Suprapubic skin (tissue), 4 donors: ENCODE measurements around the gene SELE. TPM values are rescaled to one million over a fixed set of nuclear protein-coding genes. Genes with fewer than 3 reads are reported as not detected.

Experiments used
- DNase-seq, 2 donors: peaks; one replicate each; pipeline ENCODE4 v3.0.0-alpha.2; 2019; ENCODE audit warnings: low spot score in 2 of 2
- H3K27ac ChIP-seq: fragments of 200-600 bp; sonication (generic); one replicate; pipeline ENCODE4 v1.5.1; 2019
- H3K27me3 ChIP-seq: fragments of 200-600 bp; sonication (generic); one replicate; pipeline ENCODE4 v1.5.1; 2019
- H3K36me3 ChIP-seq: fragments of 200-600 bp; sonication (generic); one replicate; pipeline ENCODE4 v1.5.1; 2019
- H3K4me1 ChIP-seq: fragments of 200-600 bp; sonication (generic); one replicate; pipeline ENCODE4 v1.5.1; 2019
- H3K4me3 ChIP-seq: fragments of 200-600 bp; sonication (generic); one replicate; pipeline ENCODE4 v1.5.1; 2019; ENCODE audit warnings: mild to moderate bottlenecking
- H3K9me3 ChIP-seq: fragments of 200-600 bp; sonication (generic); one replicate; pipeline ENCODE4 v1.5.1; 2019
- CTCF ChIP-seq, 2 donors: fragments of 200-600 bp in 1 of 2; fragments of 450-650 bp in 1 of 2; sonication (generic) in 1 of 2; IDR thresholded peaks; one replicate each; pipeline ENCODE4 v1.5.1; 2016 to 2019; ENCODE audit warnings: antibody characterized with exemption in 2 of 2, mild to moderate bottlenecking in 1 of 2, moderate library complexity in 1 of 2
- EP300 ChIP-seq: sonication (generic); formaldehyde crosslinking; IDR thresholded peaks from one replicate; pipeline ENCODE4 v1.6.1; 2017; ENCODE audit warnings: antibody characterized with exemption
- POLR2A ChIP-seq, 2 donors: fragments of 450-650 bp; IDR thresholded peaks; one replicate each; pipeline ENCODE4 v1.6.1; 2017; ENCODE audit warnings: antibody characterized with exemption in 2 of 2, mild to moderate bottlenecking in 2 of 2, moderate library complexity in 2 of 2
- POLR2AphosphoS5 ChIP-seq, 3 donors: sonication (generic); formaldehyde crosslinking; IDR thresholded peaks; one replicate each; pipeline ENCODE4 v1.6.1; 2017; ENCODE audit warnings: antibody characterized with exemption in 3 of 3
- whole genome bisulfite sequencing: methylation state at CpG from one replicate; pipeline ENCODE4 v1.1.5; 2018; 5-methylcytosine and 5-hydroxymethylcytosine counted together
- total RNA-seq, 4 donors: library from RNA; depleted of rRNA; stranded (reverse); fragments of >200 nt; gene quantifications; one replicate each; pipeline ENCODE4 v1.1.0, GENCODE V29; 2016

SELE gene
- total RNA-seq, 4 donors from 2014 or later: 0.32 to 3.3 (median 2.3) TPM

DNA sequence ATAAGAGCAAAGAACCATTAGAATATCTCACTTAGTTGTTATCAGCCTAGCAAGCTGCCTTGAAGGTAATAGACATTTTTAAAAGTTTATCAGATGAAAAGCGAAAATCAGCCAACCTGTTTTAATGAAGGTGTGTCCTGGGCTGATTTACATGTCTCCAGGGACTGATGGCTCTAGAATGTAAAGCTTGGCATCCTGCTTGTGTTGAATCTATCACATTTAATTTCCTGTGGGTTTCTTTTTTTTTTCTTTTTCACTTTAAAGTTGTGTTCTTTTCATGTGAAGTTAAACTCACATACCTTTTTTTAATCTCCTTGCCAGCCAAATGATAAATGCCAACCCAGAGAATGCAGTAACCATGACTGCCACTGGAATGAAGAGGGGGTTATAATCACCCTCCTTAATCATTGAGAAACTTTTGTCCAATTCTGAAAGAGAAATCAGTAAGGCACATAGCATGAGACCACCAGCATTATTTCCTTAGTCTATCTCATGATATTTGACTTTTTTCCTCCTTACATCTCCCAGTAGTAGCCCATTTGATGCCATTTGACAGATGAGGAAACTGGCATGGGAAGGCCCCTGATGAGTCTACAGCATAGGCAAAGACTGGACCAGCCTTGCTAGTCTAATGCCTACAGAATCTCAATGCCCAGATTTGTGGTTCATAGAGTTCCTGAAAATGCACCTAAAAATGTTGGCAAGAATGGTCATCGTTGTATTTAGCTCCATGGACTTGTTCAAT, 32.4 kb downstream of the SELE start:
- H3K36me3 ChIP-seq: no peaks in the 10 kb centered on the region
- DNase-seq: no peak
- WGBS: 71% methylated on average over 2 of the region's 2 CpGs
- H3K9me3 ChIP-seq: no peaks in the 10 kb centered on the region
- H3K4me1 ChIP-seq: no peaks in the 10 kb centered on the region
- H3K27ac ChIP-seq: no peak overlapping the region
- H3K27me3 ChIP-seq: no peaks in the 10 kb centered on the region
- no peak for TF ChIP-seq CTCF (IDR thresholded peaks at IDR 0.05)
- no peak for TF ChIP-seq EP300
- no peak for TF ChIP-seq POLR2AphosphoS5 (IDR thresholded peaks at IDR 0.05)
- no peak for TF ChIP-seq POLR2A (IDR thresholded peaks at IDR 0.05)
- H3K4me3 ChIP-seq: no peak overlapping the region

DNA sequence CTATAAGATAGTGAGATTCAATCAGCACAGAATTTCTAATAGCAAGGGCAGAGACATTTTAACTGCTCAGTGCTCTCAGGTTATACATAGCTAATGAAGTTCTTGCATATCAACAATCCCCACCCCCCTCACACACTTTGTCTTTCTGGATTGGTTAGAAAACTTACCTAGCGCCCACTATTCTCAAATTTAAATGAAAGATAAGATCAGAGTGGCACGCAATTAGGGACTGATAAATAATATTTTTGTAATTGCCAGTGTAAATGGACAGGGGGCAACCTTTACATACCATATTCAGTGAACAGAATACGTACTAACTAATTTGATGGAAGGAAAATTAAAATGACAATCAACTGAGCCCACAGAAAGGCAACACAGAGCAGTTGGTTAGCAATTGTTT, 34.2 kb downstream of the SELE start:
- TF ChIP-seq EP300 (no peak), CTCF (IDR thresholded peaks at IDR 0.05) (no peak)
- no peak for DNase-seq
- H3K27me3 ChIP-seq: no peaks in the 10 kb centered on the region
- WGBS: 46% methylated on average over 3 of the region's 3 CpGs
- H3K4me3 ChIP-seq: no peak overlapping the region
- H3K9me3 ChIP-seq: no peaks in the 10 kb centered on the region
- no peaks in the 10 kb centered on the region for H3K4me1 ChIP-seq
- H3K36me3 ChIP-seq: no peaks in the 10 kb centered on the region
- no peak overlapping the region for H3K27ac ChIP-seq

- no peak for TF ChIP-seq POLR2AphosphoS5 (IDR thresholded peaks at IDR 0.05)
- Histone ChIP-seq H3K27me3 (no peaks in the 10 kb centered on the region), H3K9me3 (no peaks in the 10 kb centered on the region), H3K4me1 (no peaks in the 10 kb centered on the region), H3K4me3 (no peak overlapping the region), H3K36me3 (no peaks in the 10 kb centered on the region), H3K27ac (no peak overlapping the region)
- WGBS: 77% methylated on average over 3 of the region's 3 CpGs
- no peak for DNase-seq
Observed at GRCh38 chr1:169698976-169699375, 34.9 kb downstream of the SELE start.

DNA sequence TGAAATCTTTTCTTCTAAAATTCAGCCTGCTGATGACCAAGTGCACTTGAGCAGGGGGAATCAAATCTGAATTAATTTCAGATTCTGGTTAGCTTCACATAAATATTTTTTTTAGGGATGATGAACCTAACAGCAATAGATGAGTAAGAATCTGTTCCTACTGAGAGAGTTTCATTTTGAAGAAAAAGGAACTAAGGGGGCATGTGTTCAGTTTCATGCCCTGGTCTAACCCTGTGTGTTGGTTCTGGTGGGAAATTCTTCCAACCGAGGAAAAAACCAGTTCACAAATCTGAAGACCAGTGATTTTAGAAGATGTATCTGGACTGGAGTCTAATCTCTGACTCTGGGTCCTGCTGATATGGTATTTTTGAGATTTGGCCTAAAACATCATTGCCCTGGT, 36.1 kb downstream of the SELE start:
- H3K4me1 ChIP-seq: no peaks in the 10 kb centered on the region
- H3K36me3 ChIP-seq: no peaks in the 10 kb centered on the region
- H3K27me3 ChIP-seq: no peaks in the 10 kb centered on the region
- H3K27ac ChIP-seq: no peak overlapping the region
- no peak for DNase-seq
- TF ChIP-seq POLR2A (IDR thresholded peaks at IDR 0.05): no peak
- TF ChIP-seq EP300: no peak
- TF ChIP-seq POLR2AphosphoS5 (IDR thresholded peaks at IDR 0.05): no peak
- no peak for TF ChIP-seq CTCF (IDR thresholded peaks at IDR 0.05)
- no peaks in the 10 kb centered on the region for H3K9me3 ChIP-seq
- H3K4me3 ChIP-seq: no peak overlapping the region
- 82% methylated on average over 1 of the region's 1 CpG for WGBS

- WGBS: 55% methylated on average over 3 of the region's 3 CpGs
- H3K4me3 ChIP-seq: no peak overlapping the region
- H3K27ac ChIP-seq: no peak overlapping the region
- no peak for DNase-seq
- TF ChIP-seq CTCF (IDR thresholded peaks at IDR 0.05) (no peak), POLR2AphosphoS5 (IDR thresholded peaks at IDR 0.05) (no peak), EP300 (no peak), POLR2A (IDR thresholded peaks at IDR 0.05) (no peak)
- H3K27me3 ChIP-seq: no peaks in the 10 kb centered on the region
- no peaks in the 10 kb centered on the region for H3K36me3 ChIP-seq
- H3K4me1 ChIP-seq: no peaks in the 10 kb centered on the region
- H3K9me3 ChIP-seq: no peaks in the 10 kb centered on the region
Observed at GRCh38 chr1:169696273-169697100, 37.4 kb downstream of the SELE start.
